KOPT-K1 (cell line): Measurements from ENCODE around the gene HSDL2.
"Not testable (repeated sequence)": the region's sequence is repeated elsewhere in the genome, so short reads cannot be mapped to it uniquely, and the experiment has no call there.

ENCODE experiments used
- H3K27ac ChIP-seq: fragments of 200-600 bp; sonication (generic); 2 replicates; pipeline ENCODE4 v1.5.1; 2016; ENCODE audit warnings: antibody characterized with exemption, mild to moderate bottlenecking, low read depth, low read length; ENCODE audit not compliant: poor library complexity, severe bottlenecking
- H3K36me3 ChIP-seq: fragments of 200-600 bp; sonication (generic); 2 replicates; pipeline ENCODE4 v1.5.1; 2017; ENCODE audit warnings: antibody characterized with exemption, mild to moderate bottlenecking, low read length, moderate library complexity; ENCODE audit not compliant: insufficient read depth
- H3K9me3 ChIP-seq: fragments of 200-600 bp; sonication (generic); 2 replicates; pipeline ENCODE4 v1.5.1; 2017; ENCODE audit warnings: antibody characterized with exemption, low read length, mild to moderate bottlenecking; ENCODE audit not compliant: insufficient read depth, poor library complexity, severe bottlenecking

The HSDL2 gene

DNA sequence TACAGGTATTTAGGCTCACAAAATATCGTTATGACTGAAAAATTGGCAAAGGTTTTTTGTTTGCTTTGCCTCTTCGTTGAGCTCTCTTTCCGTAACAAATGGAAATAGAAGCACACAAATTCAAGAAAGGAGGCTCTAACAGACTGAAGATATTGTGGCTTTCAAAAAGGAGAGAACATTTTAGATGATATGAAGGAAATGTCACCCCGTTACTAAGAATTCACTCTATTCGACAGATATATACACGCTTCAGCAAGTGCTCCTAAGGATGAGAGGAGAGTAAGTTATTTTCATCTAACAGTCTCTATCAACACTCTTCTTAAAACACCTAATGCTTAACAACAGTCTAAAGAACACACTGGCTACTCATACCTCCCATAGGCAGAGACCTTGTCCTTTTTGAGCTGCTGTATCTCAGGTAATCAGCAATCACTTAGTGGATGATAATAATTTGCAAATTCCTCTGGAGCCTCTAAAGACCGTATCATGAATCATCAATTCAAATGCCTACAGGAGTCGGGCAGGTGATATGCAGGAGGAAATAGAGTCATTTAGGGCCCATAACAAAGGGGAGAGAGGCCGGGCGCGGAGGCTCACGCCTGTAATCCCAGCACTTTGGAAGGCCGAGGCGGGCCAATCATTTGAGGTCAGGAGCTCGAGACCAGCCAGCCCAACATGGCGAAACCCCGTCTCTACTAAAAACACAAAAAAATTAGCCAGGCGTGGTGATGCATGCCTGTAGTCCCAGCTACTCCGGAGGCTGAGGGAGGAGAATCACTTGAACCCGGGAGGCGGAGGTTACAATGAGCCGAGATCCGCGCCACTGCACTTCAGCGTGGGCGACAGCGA, 1.4 kb upstream of the HSDL2 start:
- Histone ChIP-seq H3K36me3 (no peaks in the 10 kb centered on the region), H3K27ac (peak overlapping the region; percentile 82), H3K9me3 (no peaks in the 10 kb centered on the region)

DNA sequence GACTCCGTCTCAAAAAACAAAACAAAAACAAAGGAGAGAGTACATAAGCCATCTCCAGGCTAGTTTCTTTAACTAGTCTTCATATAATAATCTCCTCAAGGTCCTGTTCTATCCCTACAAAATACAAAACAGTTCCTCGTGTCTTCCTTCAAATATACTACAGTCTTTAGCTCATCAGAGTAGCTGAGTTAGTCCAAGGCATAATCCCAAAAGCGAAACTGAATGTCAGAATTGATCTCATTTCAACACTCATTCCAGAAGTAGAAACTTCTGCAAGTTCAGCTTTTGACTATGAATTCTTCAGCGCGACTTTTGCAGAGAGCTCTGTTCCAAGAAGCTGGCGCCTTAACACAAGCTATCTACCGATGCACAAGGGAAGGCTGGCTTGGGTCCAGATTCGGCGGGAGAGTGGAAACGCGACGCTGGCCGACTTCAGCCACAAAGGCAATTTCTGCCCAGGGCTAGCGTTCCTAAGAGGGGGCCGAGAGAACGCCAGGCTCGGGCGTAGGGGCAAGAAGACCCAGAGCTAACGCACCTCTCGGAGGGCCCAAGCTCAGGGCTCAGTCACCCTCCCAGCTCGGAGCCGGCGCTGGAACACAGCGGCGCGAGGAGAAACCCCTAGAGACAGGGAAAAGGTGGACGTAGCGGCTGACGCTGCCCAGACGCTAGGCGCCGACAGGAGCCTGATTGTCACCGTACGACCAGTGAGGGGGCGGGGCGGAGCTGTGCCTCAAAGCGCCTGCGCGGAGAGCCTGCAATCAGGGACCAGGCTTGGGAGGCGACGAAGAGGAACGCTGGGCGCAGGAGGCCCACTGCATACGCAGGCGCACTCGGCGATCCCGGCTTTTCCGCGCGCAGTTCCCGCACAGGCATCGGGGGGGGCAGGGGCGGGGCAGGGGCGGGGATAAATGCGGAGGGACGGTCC, 469 bp upstream of the HSDL2 start:
- no peaks in the 10 kb centered on the region for H3K36me3 ChIP-seq
- peak overlapping the region; percentile 82 for H3K27ac ChIP-seq
- no peaks in the 10 kb centered on the region for H3K9me3 ChIP-seq

DNA sequence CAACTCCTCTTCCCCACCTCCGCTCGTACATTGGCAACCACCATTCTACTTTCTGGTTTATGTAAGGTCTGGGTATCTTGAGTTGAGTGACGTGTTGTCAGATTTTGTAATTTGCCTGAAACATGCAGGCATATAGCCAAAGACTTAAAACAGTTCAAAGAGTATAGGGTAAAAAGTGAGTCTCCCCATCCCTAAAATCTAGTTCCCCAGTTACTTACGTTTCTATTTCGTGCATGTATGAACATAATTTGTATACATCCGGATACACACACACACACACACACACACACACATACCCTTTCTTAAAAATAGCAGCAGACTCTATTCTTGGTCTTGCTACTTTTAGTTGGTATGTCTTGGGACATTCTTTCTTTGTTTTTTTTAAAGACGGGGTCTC, 915 bp downstream of the HSDL2 start:
- H3K36me3 ChIP-seq = no peaks in the 10 kb centered on the region

DNA sequence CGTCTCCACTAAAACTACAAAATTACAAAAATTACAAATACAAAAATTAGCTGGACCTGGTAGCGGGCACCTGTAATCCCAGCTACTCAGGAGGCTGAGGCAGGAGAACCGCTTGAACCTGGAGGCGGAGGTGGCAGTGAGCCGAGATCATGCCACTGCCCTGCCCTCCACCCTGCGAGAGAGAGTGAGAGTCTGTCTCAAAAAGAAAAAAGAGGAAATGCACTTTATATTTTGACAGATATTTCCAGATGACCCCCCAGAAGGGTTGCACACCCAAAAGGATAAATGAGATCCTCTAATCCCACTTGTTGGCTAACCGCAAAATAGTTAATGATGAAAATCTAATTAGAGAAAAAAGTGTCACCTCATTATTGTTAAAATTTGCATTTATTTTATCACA, 2.2 kb downstream of the HSDL2 start:
- H3K9me3 ChIP-seq = no peaks in the 10 kb centered on the region
- no peaks in the 10 kb centered on the region for H3K36me3 ChIP-seq
- H3K27ac ChIP-seq = no peak overlapping the region

More for the DNA sequence above, 915 bp downstream of the HSDL2 start:
- Histone ChIP-seq H3K9me3 (no peaks in the 10 kb centered on the region), H3K27ac (peak overlapping the region; percentile 82)

DNA sequence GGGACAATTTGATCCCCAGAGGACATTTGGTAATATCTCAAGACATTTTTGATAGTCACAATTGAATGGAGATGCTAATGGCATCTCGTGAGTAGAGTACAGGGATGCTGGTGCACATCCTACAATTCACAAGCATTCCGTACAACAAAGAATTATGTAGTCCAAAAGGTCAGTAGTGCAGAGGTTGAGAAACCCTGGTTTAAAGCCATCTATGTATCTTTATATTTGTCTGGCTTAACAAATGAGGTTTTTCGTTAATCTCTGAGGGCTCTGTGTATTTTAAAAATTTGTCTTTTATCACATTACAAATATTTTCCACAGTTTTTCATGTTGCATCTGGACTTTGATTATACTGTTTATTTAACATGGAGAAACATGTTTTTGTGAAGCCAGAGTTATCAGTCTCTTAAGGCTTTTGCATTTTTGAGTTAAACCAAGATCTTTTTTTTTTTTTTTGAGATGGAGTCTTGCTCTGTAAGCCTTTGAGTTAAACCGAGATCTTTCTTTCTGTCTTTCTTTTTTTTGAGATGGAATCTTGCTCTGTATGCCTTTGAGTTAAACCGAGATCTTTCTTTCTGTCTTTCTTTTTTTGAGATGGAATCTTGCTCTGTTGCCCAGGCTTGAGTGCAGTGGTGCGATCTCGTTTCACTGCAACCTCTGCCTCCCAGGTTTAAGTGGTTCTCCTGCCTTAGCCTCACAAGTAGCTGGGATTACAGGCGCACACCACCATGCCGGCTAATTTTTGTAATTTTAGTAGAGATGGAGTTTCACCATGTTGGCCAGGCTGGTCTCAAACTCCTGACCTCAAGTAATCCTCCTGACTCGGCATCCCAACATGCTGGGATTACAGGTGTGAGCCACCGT, 2.8 kb downstream of the HSDL2 start:
- no peaks in the 10 kb centered on the region for H3K9me3 ChIP-seq
- H3K36me3 ChIP-seq = no peaks in the 10 kb centered on the region
- no peak overlapping the region for H3K27ac ChIP-seq

DNA sequence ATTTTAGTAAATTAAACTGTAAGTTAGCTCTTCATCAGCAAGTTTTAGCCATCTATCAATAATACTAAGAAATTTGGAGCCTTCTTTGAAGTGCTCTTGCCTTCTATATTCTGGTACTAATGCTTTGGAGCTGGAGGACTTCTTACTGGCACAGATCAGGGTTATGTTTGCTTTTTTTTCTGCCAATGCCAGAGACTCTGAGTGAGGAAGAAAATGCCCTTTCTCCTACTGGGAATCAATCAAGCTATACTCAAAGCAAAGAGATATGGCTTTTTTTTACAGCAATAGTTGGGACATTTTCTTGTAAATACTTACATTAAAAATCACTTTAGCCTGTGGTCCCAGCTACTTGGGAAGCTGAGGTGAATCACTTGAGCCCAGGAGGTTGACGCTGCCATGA, 4.3 kb downstream of the HSDL2 start:
- Histone ChIP-seq H3K36me3 (no peaks in the 10 kb centered on the region), H3K9me3 (no peaks in the 10 kb centered on the region), H3K27ac (no peak overlapping the region)

DNA sequence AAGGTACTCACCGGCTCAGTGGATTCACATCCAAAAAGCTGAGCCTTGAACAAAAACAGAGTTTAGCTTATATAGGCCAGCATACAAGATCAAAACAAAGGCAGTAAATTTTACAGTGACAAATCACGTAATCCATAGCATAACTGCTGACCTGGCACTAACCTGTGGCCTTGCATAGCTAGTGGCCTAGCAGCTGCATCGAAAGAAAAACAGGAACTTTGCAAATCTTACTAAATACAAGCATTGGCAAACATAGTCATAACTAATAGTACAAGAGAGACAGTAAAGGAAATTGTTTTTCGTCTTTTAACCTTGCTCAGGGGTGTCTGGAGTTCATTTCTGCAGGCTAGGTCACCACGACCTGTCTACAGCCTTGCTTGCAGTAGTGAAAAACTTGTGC, 4.8 kb downstream of the HSDL2 start:
- no peaks in the 10 kb centered on the region for H3K9me3 ChIP-seq
- H3K36me3 ChIP-seq = no peaks in the 10 kb centered on the region
- no peak overlapping the region for H3K27ac ChIP-seq

DNA sequence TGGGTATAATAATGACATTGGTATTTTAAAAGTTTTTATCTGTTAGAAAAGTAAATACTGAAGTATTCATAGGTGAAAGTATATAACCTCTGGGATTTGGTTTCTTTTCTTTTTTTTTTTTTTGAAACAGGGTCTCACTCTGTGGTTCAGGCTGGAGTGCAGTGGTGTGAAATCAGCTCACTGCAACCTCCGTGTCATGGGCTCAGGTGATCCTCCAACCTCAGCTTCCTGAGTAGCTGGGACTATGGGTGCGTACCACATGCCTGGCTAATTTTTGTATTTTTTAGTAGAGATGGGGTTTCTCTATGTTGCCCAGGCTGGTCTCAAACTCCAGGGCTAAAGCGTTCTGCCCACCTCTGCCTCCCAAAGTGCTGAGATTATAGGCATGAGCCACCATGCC, 7.2 kb downstream of the HSDL2 start:
- H3K27ac ChIP-seq = no peak overlapping the region
- no peaks in the 10 kb centered on the region for H3K9me3 ChIP-seq
- H3K36me3 ChIP-seq = no peaks in the 10 kb centered on the region

DNA sequence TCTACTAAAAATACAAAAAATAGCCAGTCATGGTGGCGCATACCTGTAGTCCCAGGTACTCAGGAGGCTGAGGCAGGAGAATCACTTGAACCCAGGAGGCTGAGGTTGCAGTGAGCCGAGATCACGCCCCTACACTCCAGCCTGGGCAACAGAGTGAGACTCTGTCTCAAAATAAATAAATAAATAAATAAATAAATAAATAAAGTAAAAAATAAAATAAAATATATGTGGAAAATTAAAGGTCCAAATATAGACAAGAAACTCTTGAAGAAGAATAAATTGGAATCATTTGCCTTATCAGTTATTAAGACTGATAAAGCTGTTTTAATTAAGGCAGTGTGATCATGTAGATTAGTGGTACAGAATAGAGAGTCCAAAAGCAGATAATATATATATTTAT, 10.0 kb downstream of the HSDL2 start:
- H3K36me3 ChIP-seq, H3K27ac ChIP-seq, H3K9me3 ChIP-seq: not testable (repeated sequence)

DNA sequence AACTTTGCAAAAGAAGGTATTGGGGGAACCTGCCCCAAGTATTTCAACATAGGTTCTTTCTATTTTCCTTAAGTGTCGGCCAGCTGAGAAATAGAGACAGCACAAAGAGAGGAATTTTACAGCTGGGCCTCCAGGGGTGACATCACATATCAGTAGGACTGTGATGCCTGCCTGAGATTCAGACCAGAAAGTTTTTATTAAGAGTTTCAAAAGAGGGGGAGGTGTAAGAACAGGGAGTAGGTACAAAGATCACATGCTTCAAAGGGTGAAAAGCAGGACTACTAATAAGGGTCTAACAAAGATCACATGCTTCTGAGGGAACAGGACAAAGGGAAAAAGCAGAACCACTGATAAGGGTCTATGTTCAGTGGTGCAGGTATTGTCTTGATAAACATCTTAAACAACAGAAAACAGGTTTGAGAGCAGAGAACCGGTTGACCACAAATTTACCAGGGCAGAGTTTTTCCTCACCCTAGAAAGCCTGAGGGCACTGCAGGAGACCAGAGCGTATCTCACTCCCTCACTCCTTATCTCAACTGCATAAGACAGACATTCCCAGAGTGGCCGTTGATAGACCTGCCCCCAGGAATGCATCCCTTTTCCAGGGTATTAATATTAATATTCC, 12.1 kb downstream of the HSDL2 start:
- H3K27ac ChIP-seq, H3K9me3 ChIP-seq, H3K36me3 ChIP-seq: not testable (repeated sequence)

DNA sequence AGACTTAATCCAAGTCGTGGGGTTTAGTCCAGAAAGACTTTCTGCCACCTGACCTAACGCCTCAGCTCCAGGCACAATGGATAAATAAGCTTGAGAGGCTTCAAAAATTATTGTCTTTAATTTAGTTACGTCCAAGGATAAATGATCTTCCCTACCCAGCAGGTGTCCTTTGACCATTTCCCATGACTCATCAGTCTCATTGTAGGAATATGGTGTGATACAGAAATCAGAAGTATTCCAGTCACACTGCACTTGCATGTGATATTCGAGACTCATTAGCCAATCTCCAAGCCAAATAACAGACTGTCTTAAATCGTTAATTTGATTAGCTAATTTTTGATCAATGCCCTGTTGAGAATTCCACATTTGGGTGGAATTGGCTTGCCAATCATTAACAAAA, 13.2 kb downstream of the HSDL2 start:
- H3K36me3 ChIP-seq, H3K27ac ChIP-seq, H3K9me3 ChIP-seq: not testable (repeated sequence)

DNA sequence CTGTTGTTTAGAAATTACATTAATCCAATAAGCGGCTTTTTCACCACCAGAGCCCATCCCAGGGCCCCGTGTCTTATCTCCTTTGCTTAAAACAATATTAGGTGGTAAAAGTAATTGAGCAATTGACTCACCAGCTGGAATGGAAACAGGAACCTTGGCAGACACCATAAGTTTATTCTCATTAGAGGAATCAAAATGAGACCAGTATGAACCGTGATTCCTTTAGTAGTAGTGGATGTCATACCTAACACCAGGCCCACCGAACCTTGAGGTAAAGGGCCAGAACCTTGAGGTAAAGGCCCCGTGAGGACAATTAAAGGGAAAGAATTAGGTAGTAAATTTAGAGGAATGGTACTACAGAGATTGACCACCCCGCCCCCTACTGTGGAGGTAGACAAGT, 16.5 kb downstream of the HSDL2 start:
- Histone ChIP-seq H3K9me3 (peaks cover 15% of the 10 kb centered on the region), H3K27ac (no peak overlapping the region), H3K36me3 (peaks cover 7% of the 10 kb centered on the region; the same call in 1 of the 2 replicates)

DNA sequence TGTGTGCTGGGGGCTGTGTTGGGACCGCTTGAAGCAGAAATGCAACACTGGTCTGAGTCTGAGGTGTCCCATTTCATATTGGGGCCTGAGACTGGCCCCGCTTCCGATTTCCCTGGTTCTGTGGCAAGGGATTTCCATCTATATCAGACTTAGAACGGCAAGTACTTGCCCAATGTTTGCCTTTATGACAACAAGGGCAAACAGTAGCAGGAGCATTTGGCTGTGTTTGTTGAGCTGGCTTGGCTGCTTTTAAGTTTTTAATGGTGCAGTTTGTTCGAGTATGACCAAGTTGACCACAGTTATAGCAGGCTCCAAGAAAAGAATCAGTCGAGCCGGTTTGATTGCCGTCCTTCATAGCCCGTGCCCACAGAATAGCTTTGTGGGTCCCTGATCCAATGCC, 17.0 kb downstream of the HSDL2 start:
- Histone ChIP-seq H3K9me3 (peaks cover 15% of the 10 kb centered on the region), H3K36me3 (peaks cover 7% of the 10 kb centered on the region; the same call in 1 of the 2 replicates), H3K27ac (no peak overlapping the region)

DNA sequence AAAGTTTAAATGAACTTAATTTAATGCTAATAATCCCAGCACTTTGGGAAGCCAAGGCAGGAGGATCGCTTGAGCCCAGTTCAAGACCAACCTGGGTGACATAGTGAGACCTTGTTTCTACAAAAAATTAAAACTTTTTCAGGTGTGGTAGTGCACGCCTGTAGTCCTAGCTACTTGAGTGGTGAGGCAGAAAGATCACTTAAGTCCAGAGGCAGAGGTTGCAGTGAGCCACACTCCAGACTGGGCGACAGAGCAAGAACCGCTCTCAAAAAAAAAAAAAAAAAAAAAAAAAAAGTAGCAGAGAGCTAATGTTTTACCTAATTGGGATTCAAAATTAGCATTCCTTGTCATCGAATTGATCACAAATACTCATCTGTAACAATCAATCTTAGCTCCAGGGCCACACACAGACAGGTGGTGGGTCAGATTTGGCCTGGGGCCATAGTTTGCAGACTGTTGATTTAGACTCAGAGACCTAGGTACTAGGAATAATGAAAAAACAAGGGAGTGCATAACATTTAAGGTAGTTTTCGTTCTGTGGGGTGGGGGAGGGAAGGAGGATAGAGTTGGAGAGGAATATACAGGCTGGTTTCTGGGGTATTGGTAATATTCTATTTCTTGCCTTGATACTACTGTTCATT, 21.4 kb downstream of the HSDL2 start:
- Histone ChIP-seq H3K9me3 (peaks cover 15% of the 10 kb centered on the region), H3K36me3 (peaks cover 7% of the 10 kb centered on the region; the same call in 1 of the 2 replicates), H3K27ac (no peak overlapping the region)
